K562 (cell line): ENCODE measurements around the gene AAGAB. TPM values are rescaled to one million over a fixed set of nuclear protein-coding genes. Genes with fewer than 3 reads are reported as not detected.

Experiments used
- ATAC-seq: fragments of 200-7000 bp; cut with Tn5 transposase; 3 replicates; pipeline ENCODE4 v1.9.1; 2020; ENCODE audit warnings: moderate library complexity
- BruUV-seq: library from RNA; stranded (reverse); fragments of 400-500 nt; replicated peaks from 2 replicates; lab custom pipeline; 2021; lab: Mats Ljungman, UMichigan
- CTCF ChIA-PET: fragments of 300-600 bp; formaldehyde crosslinking; extraction: SDS; loops from one replicate; lab custom pipeline; 2021; ENCODE audit warnings: low intra/inter-chr PET ratio; lab: Yijun Ruan, JAX
- POLR2A ChIA-PET: fragments of 300-600, 350-650 bp; sonication (Branson Sonifier 250); formaldehyde crosslinking; extraction: SDS; loops from one replicate; lab custom pipeline; 2021; ENCODE audit warnings: antibody characterized with exemption, inconsistent platforms; lab: Yijun Ruan, JAX
- DNase-seq, 4 experiments: peaks; one replicate each; pipeline versions ENCODE4 v3.0.0 to v3.0.0-alpha.2; 2011 to 2018; ENCODE audit warnings: low spot score in 3 of 4, mixed read lengths in 3 of 4; ENCODE audit errors: extremely low read depth in 1 of 4
- FAIRE-seq: peaks from 2 replicates; lab custom pipeline; 2011; peaks lifted over from hg19 to GRCh38; lab: Jason Lieb, UNC
- H2AFZ ChIP-seq: 2 replicates; pipeline ENCODE4 v1.6.0; 2011; ENCODE audit warnings: low read depth, low read length, control low read depth, inconsistent platforms
- H3K27ac ChIP-seq: fragments of 200-600 bp; 3 replicates; pipeline ENCODE4 v1.8.0; 2011; ENCODE audit warnings: low read depth, mild to moderate bottlenecking, control low read depth, inconsistent platforms, low read length, moderate library complexity, mixed read lengths; ENCODE audit errors: extremely low read depth
- H3K27me3 ChIP-seq, 2 experiments: fragments of 300-600 bp in 1 of 2; 2 replicates in 1 of 2; 3 replicates in 1 of 2; pipeline versions ENCODE4 v1.6.0 to v1.8.0; 2011; ENCODE audit warnings: inconsistent platforms in 2 of 2, low read length in 2 of 2, mild to moderate bottlenecking in 1 of 2, mixed read lengths in 1 of 2, moderate library complexity in 1 of 2; ENCODE audit not compliant: control insufficient read depth in 2 of 2, insufficient read depth in 2 of 2
- H3K36me3 ChIP-seq: fragments of 300-600 bp; 3 replicates; pipeline ENCODE4 v1.8.0; 2011; ENCODE audit warnings: mild to moderate bottlenecking, low read length, inconsistent platforms; ENCODE audit not compliant: control insufficient read depth, insufficient read depth
- H3K4me1 ChIP-seq, 2 experiments: fragments of 200-600 bp in 1 of 2; replicated peaks in 1 of 2; 2 replicates in 1 of 2; 3 replicates in 1 of 2; pipeline versions ENCODE4 v1.5.1 to v1.8.0; 2011; ENCODE audit warnings: inconsistent platforms in 2 of 2, low read length in 2 of 2, mild to moderate bottlenecking in 1 of 2, mixed read lengths in 1 of 2, moderate library complexity in 1 of 2; ENCODE audit not compliant: control insufficient read depth in 2 of 2, insufficient read depth in 2 of 2
- H3K4me2 ChIP-seq: 2 replicates; pipeline ENCODE4 v1.6.1; 2011; ENCODE audit warnings: low read length, control low read depth, inconsistent platforms, mixed read lengths; ENCODE audit not compliant: insufficient read depth
- H3K4me3 ChIP-seq: fragments of 200-600 bp; sonication (generic), shearing (Covaris generic); 2 replicates; pipeline ENCODE4 v1.5.1; 2016; ENCODE audit warnings: control low read depth, inconsistent platforms
- H3K79me2 ChIP-seq: fragments of 200-600 bp; 3 replicates; pipeline ENCODE4 v1.8.0; 2011; ENCODE audit warnings: low read length, inconsistent platforms; ENCODE audit not compliant: control insufficient read depth, insufficient read depth
- H3K9ac ChIP-seq, 2 experiments: 2 replicates each; pipeline versions ENCODE4 v1.6.0 to v1.6.1; 2011; ENCODE audit warnings: low read depth in 2 of 2, low read length in 2 of 2, control low read depth in 1 of 2, inconsistent platforms in 1 of 2, mild to moderate bottlenecking in 1 of 2, mixed read lengths in 1 of 2; ENCODE audit not compliant: insufficient read depth in 1 of 2
- H3K9me1 ChIP-seq: one replicate; pipeline ENCODE4 v1.6.0; 2011; ENCODE audit warnings: inconsistent platforms, mild to moderate bottlenecking, low read length, moderate library complexity; ENCODE audit not compliant: control insufficient read depth, insufficient read depth
- H3K9me3 ChIP-seq: replicated peaks from 2 replicates; pipeline ENCODE4 v1.5.1; 2011; ENCODE audit warnings: low read depth, low read length, inconsistent platforms; ENCODE audit not compliant: control insufficient read depth, insufficient read depth
- H4K20me1 ChIP-seq: replicated peaks from 2 replicates; pipeline ENCODE4 v1.6.1; 2011; ENCODE audit warnings: low read length, inconsistent platforms, mixed read lengths; ENCODE audit not compliant: control insufficient read depth, insufficient read depth
- ARID1B ChIP-seq: fragments of 450-650 bp; IDR thresholded peaks from 2 replicates; pipeline ENCODE4 v1.6.1; 2016; ENCODE audit warnings: antibody characterized with exemption, mild to moderate bottlenecking, inconsistent platforms
- CHD2 ChIP-seq: IDR thresholded peaks from 2 replicates; pipeline ENCODE4 v1.6.1; 2011; ENCODE audit warnings: low read depth, low read length
- HMGN3 ChIP-seq: IDR thresholded peaks from 2 replicates; pipeline ENCODE4 v1.6.1; 2011; ENCODE audit warnings: borderline replicate concordance, low read depth, mild to moderate bottlenecking, mixed read lengths, low read length; ENCODE audit not compliant: insufficient read length; ENCODE audit errors: extremely low read depth
- IRF9 ChIP-seq: fragments of 450-650 bp; IDR thresholded peaks from 2 replicates; pipeline ENCODE4 v1.6.1; 2016; ENCODE audit warnings: missing biosample characterization, missing genetic modification characterization
- L3MBTL2 ChIP-seq: fragments of 450-650 bp; IDR thresholded peaks from 2 replicates; pipeline ENCODE4 v1.6.1; 2016; ENCODE audit warnings: mild to moderate bottlenecking, moderate library complexity
- MAFG ChIP-seq: fragments of 450-650 bp; conservative IDR thresholded peaks from 2 replicates; pipeline ENCODE4 v1.6.1; 2016; ENCODE audit warnings: missing genetic modification characterization, missing compliant biosample characterization
- MTA2 ChIP-seq: fragments of 450-650 bp; IDR thresholded peaks from 2 replicates; pipeline ENCODE4 v1.6.1; 2016; ENCODE audit warnings: low read depth
- NELFE ChIP-seq: IDR thresholded peaks from 2 replicates; pipeline ENCODE4 v1.6.1; 2011; ENCODE audit warnings: mild to moderate bottlenecking; ENCODE audit not compliant: insufficient read depth, insufficient read length
- SIN3B ChIP-seq: fragments of 450-650 bp; IDR thresholded peaks from 2 replicates; pipeline ENCODE4 v1.6.1; 2017; ENCODE audit warnings: low read depth, mild to moderate bottlenecking, moderate library complexity
- SMARCA4 ChIP-seq: fragments of 450-650 bp; IDR thresholded peaks from 2 replicates; pipeline ENCODE4 v1.6.1; 2016
- SOX6 ChIP-seq: fragments of 450-650 bp; IDR thresholded peaks from 2 replicates; pipeline ENCODE4 v1.6.1; 2014; ENCODE audit warnings: mild to moderate bottlenecking
- TCF3 ChIP-seq: sonication (generic); formaldehyde crosslinking; IDR thresholded peaks from 2 replicates; pipeline ENCODE4 v1.4.0; 2020; ENCODE audit warnings: mild to moderate bottlenecking, missing genetic modification reagents
- ZKSCAN1 ChIP-seq: fragments of 150-350 bp; IDR thresholded peaks from 2 replicates; pipeline ENCODE4 v1.6.1; 2016; ENCODE audit warnings: low read depth, low read length
- WGBS: fragments of 100-300 bp; shearing (Covaris generic); methylation state at CpG from one replicate; pipeline ENCODE4 v1.1.6; 2016; ENCODE audit warnings: low coverage, mixed read lengths; ENCODE audit not compliant: insufficient coverage; ENCODE audit errors: missing lambda C conversion rate; 5-methylcytosine and 5-hydroxymethylcytosine counted together
- in situ Hi-C: fragments of 300-500 bp; cut with MboI; formaldehyde crosslinking; loops from 4 replicates; pipeline ENCODE4 v1.15.0; 2018; ENCODE audit warnings: inconsistent platforms, mixed read lengths
- intact Hi-C: fragments of 100-400 bp; cut with micrococcal nuclease; formaldehyde crosslinking; loops from 2 replicates; pipeline ENCODE4 v1.14.2; 2022
- polyA plus RNA-seq, 8 experiments: library from polyadenylated mRNA; depleted of rRNA in 4 of 8; stranded (reverse) in 5 of 8; unstranded in 3 of 8; fragments of >200 nt; fragmentation: Nextera tagmentation in 2 of 8; fragmentation: Illumina TruSeq in 1 of 8; extraction: Ambion mirVana in 2 of 8; extraction: Trizol in 1 of 8; gene quantifications; 2 replicates each; pipeline versions ENCODE4 v1.2.1 to v1.2.3, GENCODE V29; 2011 to 2014; ENCODE audit warnings: inconsistent platforms in 1 of 8, missing spikeins in 1 of 8
- total RNA-seq, 7 experiments: library from RNA; depleted of rRNA in 6 of 7; stranded (reverse); fragments of >200 nt in 6 of 7; fragmentation: Illumina TruSeq in 2 of 7; extraction: Trizol in 2 of 7; gene quantifications; 2 replicates each; pipeline versions ENCODE4 v1.2.1 to v1.2.3, GENCODE V29; 2011 to 2021; ENCODE audit warnings: low replicate concordance in 1 of 7

The AAGAB gene
- total and polyA plus RNA-seq, 9 of the 15 experiments (the other 6 are each of a cell fraction or from before 2014, with no cell fraction given): 17.8 to 109 (median 58.3) TPM

- Histone ChIP-seq H2AFZ (no peak overlapping the region; the same call in 1 of the 2 replicates), H3K27me3 (no peaks in the 10 kb centered on the region), H3K9me1 (no peaks in the 10 kb centered on the region), H3K4me3 (no peak overlapping the region), H4K20me1 (no peaks in the 10 kb centered on the region), H3K4me2 (no peak overlapping the region), H3K36me3 (no peaks in the 10 kb centered on the region), H3K27ac (no peak overlapping the region), H3K9ac (no peak overlapping the region), H3K79me2 (no peaks in the 10 kb centered on the region), H3K9me3 (no peaks in the 10 kb centered on the region), H3K4me1 (peaks cover 0 to 9% of the 10 kb centered on the region in 2 experiments; a peak in 2 of 5 replicates)
- ChIA-PET CTCF (no interaction called here), POLR2A (no interaction called here)
- intact Hi-C loops (no loop called here), in situ Hi-C loops (no loop called here)
- ATAC-seq: peak; percentile 62
- FAIRE-seq: peak; percentile 60
- BruUV-seq: no TSS peak
- WGBS: 12% methylated on average over 9 of the region's 9 CpGs
- peak in 1 of 4 experiments; percentile 11 for DNase-seq
- TF ChIP-seq NELFE: no peak
- TF ChIP-seq SMARCA4: peak; percentile 55; the same call in 1 of the 2 replicates
- peak; percentile 69 for TF ChIP-seq L3MBTL2
- TF ChIP-seq SIN3B: no peak
- 0 out of 2 replicates have a peak, but pooled peaks have one; percentile 25 for TF ChIP-seq TCF3 (CRISPR knock-in tag)
- peak; percentile 58 for TF ChIP-seq ARID1B
- TF ChIP-seq IRF9: no peak
- TF ChIP-seq CHD2: no peak
- TF ChIP-seq HMGN3: no peak
- TF ChIP-seq MTA2: no peak
- no peak for TF ChIP-seq ZKSCAN1
- peak; percentile 60; the same call in 1 of the 2 replicates for TF ChIP-seq SOX6
- peak; percentile 69 for TF ChIP-seq MAFG (tag)
Measured at GRCh38 chr15:67267951-67268941, 13.8 kb upstream of the AAGAB start.
